ENCODE results near the gene PSD2.

Gene PSD2

DNA sequence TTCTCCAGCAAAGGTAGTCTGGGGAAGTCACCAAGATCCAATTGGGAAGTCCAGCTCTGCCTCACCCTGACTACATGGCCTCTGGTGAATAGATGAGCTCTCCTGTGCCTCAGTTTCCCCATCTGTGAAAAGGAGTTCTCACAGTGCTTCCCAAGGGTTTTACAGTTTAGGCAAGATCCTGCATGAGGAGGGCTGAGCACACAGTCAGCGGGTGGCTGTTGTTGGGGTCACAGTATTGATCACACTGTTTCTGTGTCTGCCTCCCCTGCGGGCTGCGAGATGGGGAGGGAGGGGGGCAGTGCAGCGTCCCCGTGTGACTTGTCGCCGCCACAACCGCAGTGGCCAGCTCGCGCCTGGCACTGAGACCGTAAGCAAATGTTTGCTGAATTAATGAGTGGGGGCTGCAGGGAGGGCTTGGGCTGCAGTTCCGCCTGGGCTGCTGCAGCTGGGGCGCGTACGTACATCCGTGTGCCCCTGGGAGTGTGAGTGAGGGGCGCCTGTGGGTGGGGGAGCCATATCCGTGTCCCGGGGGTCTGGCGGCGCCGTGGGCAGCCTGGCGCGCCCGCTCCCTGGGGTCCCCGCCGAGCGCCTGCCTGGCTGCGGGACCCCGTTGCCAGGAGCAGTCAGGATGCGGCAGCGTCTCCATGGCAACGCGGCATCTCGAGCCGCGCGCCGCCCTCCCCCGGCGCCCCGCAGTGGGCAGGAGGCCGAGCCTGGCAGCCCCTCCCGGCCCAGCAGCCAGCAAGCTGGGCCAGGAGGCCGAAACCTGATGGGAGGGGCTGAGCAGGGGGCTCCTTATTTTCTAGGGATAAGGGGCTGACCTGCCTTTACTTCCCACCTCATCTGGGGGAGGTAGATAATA lies 31.4 kb upstream of the PSD2 start:
- no peak for TF ChIP-seq CTCF (IDR thresholded peaks at IDR 0.05; ENCODE audit: extremely low read depth, insufficient read depth, missing control alignments)
- in situ Hi-C loops (cut with MboI; ENCODE audit: low pct_unique_long_range_greater_than_20kb, low sequenced_read_pairs, unreplicated experiment), result loop anchor here (10.0 kb wide), 1 partner anchor 129 kb away; no protein-coding TSS in a partner anchor
- DNase-seq (ENCODE audit: low spot score), result no peak

GRCh38 chr5:139764886-139765408 lies 30.7 kb upstream of the PSD2 start:
- TF ChIP-seq CTCF (IDR thresholded peaks at IDR 0.05; ENCODE audit: extremely low read depth, insufficient read depth, missing control alignments), result no peak
- in situ Hi-C loops (cut with MboI; ENCODE audit: low pct_unique_long_range_greater_than_20kb, low sequenced_read_pairs, unreplicated experiment), result loop anchor here (10.0 kb wide), 1 partner anchor 130 kb away; no protein-coding TSS in a partner anchor
- no peak for DNase-seq (ENCODE audit: low spot score)

DNA sequence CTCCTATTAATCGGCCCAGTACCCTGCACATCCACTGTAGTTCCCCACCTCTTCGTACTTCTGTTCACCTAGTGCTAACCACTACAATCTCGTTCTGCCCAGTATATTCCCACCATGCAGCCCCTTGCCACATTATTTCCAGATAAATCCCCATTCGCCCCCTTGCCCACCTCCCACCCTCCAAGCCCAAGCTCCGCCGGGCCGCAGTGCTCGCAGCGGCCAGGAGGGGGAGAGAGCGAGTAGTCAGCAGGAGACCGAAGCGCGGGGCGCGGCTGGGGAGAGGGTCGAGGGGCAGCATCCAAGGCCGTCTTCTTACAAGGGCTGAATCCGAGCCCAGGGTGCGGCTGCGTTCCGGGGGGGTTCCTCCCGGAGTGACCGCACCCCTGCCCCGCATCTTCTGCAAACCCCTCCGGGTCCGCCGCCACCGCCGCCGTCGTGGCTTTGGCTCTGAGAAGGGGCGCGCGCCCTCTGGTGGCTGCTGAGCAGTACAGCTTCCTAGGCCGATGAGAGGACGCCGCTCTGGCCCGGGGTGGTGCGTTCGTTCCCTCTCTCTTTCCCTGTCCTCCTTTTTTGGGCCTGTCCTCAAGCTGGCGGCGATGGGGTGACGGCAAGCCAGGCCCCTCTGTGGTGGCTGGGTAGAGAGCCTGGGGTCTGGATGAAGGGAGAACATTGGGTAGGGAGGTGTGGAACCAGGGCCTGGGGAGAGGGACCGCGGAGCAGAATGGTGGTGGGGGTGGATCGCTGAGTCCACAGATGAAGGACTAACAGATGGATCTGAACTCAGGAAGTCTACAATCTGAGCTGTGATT lies 30.0 kb upstream of the PSD2 start:
- peak; percentile 90 for DNase-seq (ENCODE audit: low spot score)
- in situ Hi-C loops (cut with MboI; ENCODE audit: low pct_unique_long_range_greater_than_20kb, low sequenced_read_pairs, unreplicated experiment), result loop anchor here (10.0 kb wide), 1 partner anchor 131 kb away; no protein-coding TSS in a partner anchor
- TF ChIP-seq CTCF (IDR thresholded peaks at IDR 0.05; ENCODE audit: extremely low read depth, insufficient read depth, missing control alignments), result peak; percentile 93

DNA sequence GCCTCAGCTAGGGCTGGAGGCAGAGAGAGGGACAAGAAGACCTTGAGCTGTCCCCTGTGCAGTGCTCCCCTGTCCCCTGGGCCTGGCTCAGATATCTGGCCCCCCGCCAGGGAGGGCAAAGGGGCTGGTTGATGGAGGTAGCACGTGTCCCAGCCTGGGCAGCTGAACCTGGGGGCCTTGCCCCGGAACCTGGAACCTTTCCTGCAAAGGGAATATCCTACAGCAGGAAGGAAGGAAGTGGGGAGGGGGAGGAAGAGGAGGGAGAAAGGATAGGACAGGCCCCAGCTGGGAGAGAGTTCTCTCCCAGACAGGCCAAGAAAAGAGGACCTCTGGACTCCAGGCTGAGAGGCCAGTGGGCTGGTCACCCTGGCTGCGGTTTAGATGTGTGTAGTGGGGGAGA lies 27.6 kb upstream of the PSD2 start:
- no peak for TF ChIP-seq CTCF (IDR thresholded peaks at IDR 0.05; ENCODE audit: extremely low read depth, insufficient read depth, missing control alignments)
- in situ Hi-C loops (cut with MboI; ENCODE audit: low pct_unique_long_range_greater_than_20kb, low sequenced_read_pairs, unreplicated experiment), result loop anchor here (10.0 kb wide), 1 partner anchor 133 kb away; no protein-coding TSS in a partner anchor
- no peak for DNase-seq (ENCODE audit: low spot score)

- in situ Hi-C loops (cut with MboI; ENCODE audit: low pct_unique_long_range_greater_than_20kb, low sequenced_read_pairs, unreplicated experiment), result loop anchor here (10.0 kb wide), 1 partner anchor 134 kb away; no protein-coding TSS in a partner anchor
- DNase-seq (ENCODE audit: low spot score), result no peak
- TF ChIP-seq CTCF (IDR thresholded peaks at IDR 0.05; ENCODE audit: extremely low read depth, insufficient read depth, missing control alignments), result no peak
Measured at GRCh38 chr5:139768807-139769465, 26.7 kb upstream of the PSD2 start.

DNA sequence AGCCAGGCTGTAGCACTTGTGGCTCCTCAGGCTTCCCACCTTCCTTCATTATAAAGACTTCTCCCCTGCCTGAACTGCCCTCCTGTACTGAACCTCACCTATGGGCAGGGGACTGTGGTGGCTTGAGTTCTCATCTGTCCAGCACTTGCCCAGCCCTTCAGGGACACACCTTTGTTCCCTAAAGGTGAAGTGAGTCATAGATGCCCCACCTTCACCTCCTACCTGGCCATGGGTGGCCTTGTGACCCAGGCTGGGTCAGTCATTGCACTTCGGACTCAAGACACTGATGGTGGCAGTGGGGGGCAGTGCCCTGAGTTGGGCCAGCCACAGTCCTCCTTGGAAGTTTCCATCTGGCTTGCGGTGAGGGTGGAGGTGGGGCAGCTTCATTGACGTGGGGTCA lies 26.1 kb upstream of the PSD2 start:
- in situ Hi-C loops (cut with MboI; ENCODE audit: low pct_unique_long_range_greater_than_20kb, low sequenced_read_pairs, unreplicated experiment), result loop anchor here (10.0 kb wide), 1 partner anchor 135 kb away; no protein-coding TSS in a partner anchor
- TF ChIP-seq CTCF (IDR thresholded peaks at IDR 0.05; ENCODE audit: extremely low read depth, insufficient read depth, missing control alignments), result no peak
- no peak for DNase-seq (ENCODE audit: low spot score)
